Measurements from ENCODE around the gene TMEM95. TPM values are rescaled to one million over a fixed set of nuclear protein-coding genes. Genes with fewer than 3 reads are reported as not detected.

TMEM95 gene
- total RNA-seq, 1 experiment from 2014 or later, result not detected

GRCh38 chr17:7307686-7308624, 47.0 kb upstream of the TMEM95 start:
- peaks cover 34% of the 10 kb centered on the region for H4K20me1 ChIP-seq (ENCODE audit: low read length)
- ChIA-PET CTCF (no interaction called here), POLR2A (ENCODE audit: unreplicated experiment) (no interaction called here)
- H3K27ac ChIP-seq (ENCODE audit: low read length), result peak overlapping the region; percentile 97
- H3K4me1 ChIP-seq (ENCODE audit: insufficient read depth, low read length), result peaks cover 23% of the 10 kb centered on the region; the same call in 1 of the 2 replicates
- H3K4me3 ChIP-seq (ENCODE audit: low read length), result peak overlapping the region; percentile 85
- H3K9me2 ChIP-seq (replicated peaks; ENCODE audit: low read length), result no peaks in the 10 kb centered on the region
- TF ChIP-seq EZH2 (IDR thresholded peaks at IDR 0.05; ENCODE audit: low read length, unreplicated experiment) (no peak), EZH2phosphoT487 (IDR thresholded peaks at IDR 0.05; ENCODE audit: borderline replicate concordance, low read length) (no peak)
- TF ChIP-seq, protein P1, sequence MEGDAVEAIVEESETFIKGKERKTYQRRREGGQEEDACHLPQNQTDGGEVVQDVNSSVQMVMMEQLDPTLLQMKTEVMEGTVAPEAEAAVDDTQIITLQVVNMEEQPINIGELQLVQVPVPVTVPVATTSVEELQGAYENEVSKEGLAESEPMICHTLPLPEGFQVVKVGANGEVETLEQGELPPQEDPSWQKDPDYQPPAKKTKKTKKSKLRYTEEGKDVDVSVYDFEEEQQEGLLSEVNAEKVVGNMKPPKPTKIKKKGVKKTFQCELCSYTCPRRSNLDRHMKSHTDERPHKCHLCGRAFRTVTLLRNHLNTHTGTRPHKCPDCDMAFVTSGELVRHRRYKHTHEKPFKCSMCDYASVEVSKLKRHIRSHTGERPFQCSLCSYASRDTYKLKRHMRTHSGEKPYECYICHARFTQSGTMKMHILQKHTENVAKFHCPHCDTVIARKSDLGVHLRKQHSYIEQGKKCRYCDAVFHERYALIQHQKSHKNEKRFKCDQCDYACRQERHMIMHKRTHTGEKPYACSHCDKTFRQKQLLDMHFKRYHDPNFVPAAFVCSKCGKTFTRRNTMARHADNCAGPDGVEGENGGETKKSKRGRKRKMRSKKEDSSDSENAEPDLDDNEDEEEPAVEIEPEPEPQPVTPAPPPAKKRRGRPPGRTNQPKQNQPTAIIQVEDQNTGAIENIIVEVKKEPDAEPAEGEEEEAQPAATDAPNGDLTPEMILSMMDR (conservative IDR thresholded peaks at IDR 0.05; ENCODE audit: low read depth, low read length), result no peak
- peaks cover 6% of the 10 kb centered on the region for H3F3A ChIP-seq (ENCODE audit: low read length, unreplicated experiment)
- peak overlapping the region; percentile 93 for H3K4me2 ChIP-seq (ENCODE audit: low read length)
- DNase-seq, result peak; percentile 35
- H3K79me2 ChIP-seq (ENCODE audit: low read length), result peaks cover 51% of the 10 kb centered on the region
- no peaks in the 10 kb centered on the region for H3K27me3 ChIP-seq (ENCODE audit: low read length)
- H3K36me3 ChIP-seq (ENCODE audit: low read depth, low read length), result peaks cover 35% of the 10 kb centered on the region
- H2AFZ ChIP-seq (ENCODE audit: low read length), result no peak overlapping the region
- no TSS peak for BruUV-seq (replicated peaks)
- H3K9me3 ChIP-seq (ENCODE audit: low read length), result no peaks in the 10 kb centered on the region
- ATAC-seq, result peak; percentile 8; the same call in 1 of the 2 replicates
- intact Hi-C loops (cut with micrococcal nuclease), result loop anchor here (2.0 to 5.0 kb wide), 3 partner anchors 21 to 261 kb away; partner anchors contain the start of genes GABARAP and NEURL4
- H3K9ac ChIP-seq (ENCODE audit: low read length), result peak overlapping the region; percentile 100

DNA sequence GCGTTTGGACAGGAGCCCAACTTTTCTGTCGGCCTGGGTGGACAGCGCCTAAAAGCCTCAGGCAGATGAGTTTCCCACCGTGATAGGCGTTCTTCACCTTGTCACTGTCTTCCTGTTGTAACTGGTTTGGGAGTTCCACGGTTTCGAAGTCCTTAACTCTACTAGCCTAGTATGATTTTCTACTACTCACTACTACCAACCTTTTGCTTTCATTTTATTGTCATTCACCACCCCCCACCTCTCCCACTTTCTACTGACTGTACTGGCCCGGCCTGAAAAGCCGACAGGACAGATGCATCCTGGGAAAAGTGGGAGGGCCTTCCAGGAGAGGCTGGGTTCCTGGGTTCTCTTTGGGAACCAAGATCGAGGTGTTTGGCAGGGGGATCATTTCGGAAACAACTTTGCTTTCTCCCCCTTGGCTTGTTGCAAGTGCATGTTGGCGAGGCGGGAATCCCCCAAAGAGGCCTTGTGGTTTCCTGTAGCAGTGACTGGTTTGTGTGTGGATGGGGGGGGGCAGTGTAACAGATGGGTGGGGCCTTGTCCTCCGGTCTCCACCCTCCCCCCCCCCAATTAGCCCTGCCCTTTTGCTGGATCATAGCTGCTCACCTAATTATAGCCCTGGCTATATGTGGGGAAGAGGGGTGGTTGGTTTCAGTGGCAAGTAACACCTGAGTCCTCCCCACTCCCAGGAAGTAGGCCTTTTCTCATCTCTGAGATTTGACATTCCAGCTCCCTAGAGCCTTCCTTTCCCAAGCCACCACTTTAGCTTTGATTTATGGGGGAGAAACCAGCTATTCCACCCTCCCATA, 46.1 kb upstream of the TMEM95 start:
- BruUV-seq (replicated peaks), result TSS peak; percentile 88
- TF ChIP-seq EZH2 (IDR thresholded peaks at IDR 0.05; ENCODE audit: low read length, unreplicated experiment) (no peak), EZH2phosphoT487 (IDR thresholded peaks at IDR 0.05; ENCODE audit: borderline replicate concordance, low read length) (no peak)
- TF ChIP-seq, protein P1 (conservative IDR thresholded peaks at IDR 0.05; ENCODE audit: low read depth, low read length), result no peak
- intact Hi-C loops (cut with micrococcal nuclease), result loop anchor here (2.0 to 5.0 kb wide), 3 partner anchors 20 to 262 kb away; partner anchors contain the start of genes GABARAP and NEURL4
- Histone ChIP-seq H3K27me3 (ENCODE audit: low read length) (no peaks in the 10 kb centered on the region), H3K4me2 (ENCODE audit: low read length) (peak overlapping the region; percentile 93), H3K36me3 (ENCODE audit: low read depth, low read length) (peaks cover 35% of the 10 kb centered on the region), H3K4me1 (ENCODE audit: insufficient read depth, low read length) (peaks cover 23% of the 10 kb centered on the region; the same call in 1 of the 2 replicates), H3K27ac (ENCODE audit: low read length) (peak overlapping the region; percentile 97), H3K9ac (ENCODE audit: low read length) (peak overlapping the region; percentile 100), H2AFZ (ENCODE audit: low read length) (no peak overlapping the region), H4K20me1 (ENCODE audit: low read length) (peaks cover 38% of the 10 kb centered on the region), H3F3A (ENCODE audit: low read length, unreplicated experiment) (peaks cover 12% of the 10 kb centered on the region), H3K9me3 (ENCODE audit: low read length) (no peaks in the 10 kb centered on the region), H3K4me3 (ENCODE audit: low read length) (peak overlapping the region; percentile 85), H3K9me2 (replicated peaks; ENCODE audit: low read length) (no peaks in the 10 kb centered on the region), H3K79me2 (ENCODE audit: low read length) (peaks cover 51% of the 10 kb centered on the region)
- DNase-seq (peak; percentile 68), ATAC-seq (peak; percentile 29)
- CTCF ChIA-PET, result no interaction called here
- POLR2A ChIA-PET (ENCODE audit: unreplicated experiment), result interaction anchor here (0.6 kb wide), 1 partner anchor 89 kb away, joined by 5 read pairs; no protein-coding TSS in a partner anchor
